HK-2 (cell line): ENCODE data around the gene THEM5.

Source experiments
- DNase-seq: peaks from one replicate; pipeline ENCODE4 v3.0.0-alpha.2; 2018; ENCODE audit not compliant: unreplicated experiment

The THEM5 gene

DNA sequence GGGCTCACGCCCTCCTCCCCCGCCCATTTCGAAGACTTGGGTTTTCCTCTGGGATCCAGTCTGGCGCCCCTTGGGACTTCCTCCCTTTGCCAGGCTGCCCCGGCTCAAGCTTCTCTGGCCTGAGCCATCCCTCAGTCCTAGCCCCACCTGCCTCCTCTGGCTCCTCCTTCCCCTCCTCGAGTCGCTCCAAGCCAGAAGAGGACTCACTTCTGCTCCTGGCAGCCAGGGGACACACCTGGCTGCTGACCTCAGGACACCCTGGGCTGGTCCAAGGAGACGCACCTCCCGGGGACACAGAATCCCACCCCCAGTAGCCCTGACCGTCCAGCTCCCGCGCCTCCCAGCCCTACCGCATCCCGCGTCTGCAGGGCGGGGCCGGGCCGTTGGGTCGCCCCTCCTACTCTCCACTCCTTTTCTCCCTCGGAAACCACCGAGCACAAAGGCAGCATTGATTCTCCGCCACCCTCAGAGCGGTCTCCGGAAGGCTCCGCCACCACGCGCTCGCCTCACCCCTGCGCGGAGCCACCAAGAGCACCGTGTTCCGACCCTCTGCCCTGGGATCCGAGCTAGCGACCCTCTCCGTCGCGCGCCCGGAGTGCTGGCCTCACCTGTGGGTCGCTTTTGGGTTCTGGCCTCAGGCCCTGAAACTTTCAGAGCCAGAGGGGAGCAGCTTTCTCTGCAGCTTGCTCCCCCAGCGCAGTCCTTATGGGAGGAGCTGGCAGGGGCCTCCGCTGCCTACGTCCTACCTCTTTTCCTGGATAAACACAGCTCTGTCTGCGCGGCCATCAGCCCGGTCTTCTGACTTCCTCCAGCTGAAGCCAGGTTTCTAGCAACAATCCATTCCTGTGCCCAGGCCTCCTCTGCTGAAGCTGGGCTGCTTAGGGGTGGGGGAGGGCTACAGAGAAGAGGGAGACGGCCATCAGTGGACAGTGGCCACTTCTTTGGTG lies 13.8 kb downstream of the THEM5 start, which contains the start of gene C2CD4D:
Gene C2CD4D (minus strand): TSS at position 364 of the 947 bp plus-strand sequence. CDS start 831 bp downstream, outside the sequence.
- no peak for DNase-seq

DNA sequence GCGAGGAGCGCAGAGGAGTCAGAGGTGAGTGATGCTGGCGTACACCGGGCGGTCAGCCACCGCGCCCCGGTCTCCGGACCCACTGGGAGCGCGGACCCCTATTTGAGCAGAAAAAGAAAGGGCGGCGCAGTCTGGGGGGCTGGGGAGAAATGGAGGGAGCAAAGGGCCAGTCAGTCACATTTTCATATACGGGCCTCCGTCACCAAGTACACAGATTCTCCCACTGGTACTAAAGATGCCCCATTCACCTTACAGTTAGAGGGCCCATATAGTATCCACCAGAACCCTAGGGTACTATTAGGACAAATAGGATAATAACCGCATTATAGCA lies 14.5 kb downstream of the THEM5 start:
- DNase-seq: no peak

DNA sequence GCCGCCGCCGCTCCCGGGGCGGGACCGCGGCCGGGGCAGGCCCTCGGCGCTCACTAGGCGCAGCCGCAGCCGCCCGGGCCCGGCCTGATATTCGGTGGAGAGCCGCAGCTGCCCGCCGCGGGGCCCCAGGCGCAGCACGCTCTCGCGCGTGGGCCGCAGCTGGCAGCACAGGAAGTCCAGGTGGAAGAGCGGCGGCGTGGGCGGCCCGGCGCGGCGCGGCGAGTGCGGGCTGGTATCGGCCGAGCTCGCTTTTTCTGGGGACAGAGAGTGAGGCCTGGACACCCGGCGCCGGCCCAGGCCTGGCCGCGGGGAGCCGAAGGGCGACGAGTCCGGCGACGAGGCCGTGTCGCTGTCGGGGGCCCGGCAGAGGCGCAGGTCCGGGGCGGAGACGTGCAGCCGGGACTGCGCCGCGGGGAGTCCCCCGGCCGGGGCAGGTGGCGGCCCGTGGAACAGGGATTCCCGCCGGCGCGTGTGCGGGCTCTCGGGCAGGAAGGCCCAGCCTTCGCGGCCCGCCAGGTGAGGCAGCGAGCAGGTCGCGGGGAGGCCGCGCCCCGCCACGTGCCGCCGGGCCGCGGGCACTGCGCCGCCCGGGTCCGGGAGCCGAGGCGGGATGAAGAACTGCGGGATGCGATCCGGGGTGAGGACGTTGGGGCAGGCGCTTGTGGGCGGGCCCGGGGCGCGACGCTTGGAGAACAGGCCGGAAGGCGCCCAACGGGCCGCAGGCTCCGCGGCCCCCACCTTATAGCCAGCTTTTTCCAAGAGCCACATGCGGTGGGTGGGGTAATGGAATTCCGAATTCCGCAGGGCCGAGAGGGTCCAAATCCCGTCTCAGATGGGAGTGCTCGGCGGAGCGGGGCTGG lies 15.1 kb downstream of the THEM5 start:
- DNase-seq: peak; percentile 38

DNA sequence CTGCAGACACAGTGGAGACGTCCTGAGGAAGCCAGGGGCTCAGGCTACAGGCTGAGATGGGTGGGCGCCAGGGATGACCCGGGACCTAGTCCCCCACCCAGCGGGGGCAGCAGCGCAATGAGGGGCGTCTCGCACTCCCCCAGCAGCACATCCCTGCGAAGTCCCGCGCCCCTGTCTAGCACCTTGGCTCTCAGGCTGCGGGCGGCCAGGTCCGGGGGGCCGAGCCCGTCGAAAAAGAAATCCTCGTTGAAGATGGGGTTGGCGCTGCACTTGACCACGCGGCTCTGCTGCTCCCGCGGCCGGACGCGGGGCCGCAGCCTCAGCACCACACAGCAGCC lies 15.7 kb downstream of the THEM5 start:
- DNase-seq: no peak

DNA sequence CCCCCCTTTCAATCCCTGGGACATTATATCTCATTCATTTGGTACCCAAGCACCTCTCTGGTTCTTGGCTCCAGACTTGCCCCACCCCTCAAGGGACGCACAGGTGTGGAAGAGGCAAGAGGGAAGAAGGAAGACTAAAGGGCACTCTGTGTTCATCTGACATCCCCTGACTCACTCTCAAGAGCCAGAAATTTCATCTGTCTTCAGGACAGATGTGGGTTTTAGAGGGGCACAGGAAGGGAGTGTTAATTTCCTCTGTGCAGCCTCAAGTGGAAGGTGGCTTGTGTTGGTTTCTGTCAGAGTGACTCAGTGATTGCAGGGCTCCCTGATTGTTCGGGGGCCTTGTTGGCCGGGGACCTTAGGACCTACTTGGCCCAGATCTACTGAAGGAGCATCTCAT lies 16.3 kb downstream of the THEM5 start:
- no peak for DNase-seq

DNA sequence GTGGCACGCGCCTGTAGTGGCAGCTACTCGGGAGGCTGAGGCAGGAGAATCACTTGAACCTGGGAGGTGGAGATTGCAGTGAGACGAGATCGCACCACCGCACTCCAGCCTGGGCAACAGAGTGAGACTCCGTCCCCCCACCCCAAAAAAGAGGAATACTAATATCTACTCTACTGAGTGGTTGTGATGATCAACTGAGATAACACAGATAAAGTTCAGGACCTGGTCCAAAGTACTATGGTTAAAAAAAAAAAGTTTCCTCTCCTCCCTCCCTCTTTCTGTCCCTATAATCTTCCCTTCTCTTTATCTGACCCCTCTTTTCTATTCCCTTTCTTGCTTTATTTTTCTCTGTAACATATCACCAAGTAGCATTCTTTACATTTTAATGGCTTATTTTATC lies 17.9 kb downstream of the THEM5 start:
- no peak for DNase-seq

DNA sequence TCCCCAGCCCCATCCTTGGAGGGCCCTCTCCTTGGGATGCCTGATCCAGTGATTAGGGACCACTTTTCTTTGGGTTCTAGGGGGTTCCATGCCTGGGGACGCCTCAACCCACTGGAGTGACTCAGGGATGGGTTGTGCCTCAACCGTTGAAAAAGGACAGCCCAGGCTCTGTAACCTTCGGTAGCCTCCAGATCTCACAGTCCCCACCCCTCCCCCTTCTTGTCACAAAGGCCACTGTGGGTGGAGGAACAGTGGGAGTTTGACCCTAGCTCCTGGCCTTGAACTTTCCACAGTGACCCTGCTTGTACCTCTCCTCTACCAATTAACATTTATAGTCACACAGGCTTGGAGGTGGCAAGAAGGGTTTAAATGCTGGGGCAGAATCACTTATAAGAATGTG lies 19.3 kb downstream of the THEM5 start:
- DNase-seq: no peak

DNA sequence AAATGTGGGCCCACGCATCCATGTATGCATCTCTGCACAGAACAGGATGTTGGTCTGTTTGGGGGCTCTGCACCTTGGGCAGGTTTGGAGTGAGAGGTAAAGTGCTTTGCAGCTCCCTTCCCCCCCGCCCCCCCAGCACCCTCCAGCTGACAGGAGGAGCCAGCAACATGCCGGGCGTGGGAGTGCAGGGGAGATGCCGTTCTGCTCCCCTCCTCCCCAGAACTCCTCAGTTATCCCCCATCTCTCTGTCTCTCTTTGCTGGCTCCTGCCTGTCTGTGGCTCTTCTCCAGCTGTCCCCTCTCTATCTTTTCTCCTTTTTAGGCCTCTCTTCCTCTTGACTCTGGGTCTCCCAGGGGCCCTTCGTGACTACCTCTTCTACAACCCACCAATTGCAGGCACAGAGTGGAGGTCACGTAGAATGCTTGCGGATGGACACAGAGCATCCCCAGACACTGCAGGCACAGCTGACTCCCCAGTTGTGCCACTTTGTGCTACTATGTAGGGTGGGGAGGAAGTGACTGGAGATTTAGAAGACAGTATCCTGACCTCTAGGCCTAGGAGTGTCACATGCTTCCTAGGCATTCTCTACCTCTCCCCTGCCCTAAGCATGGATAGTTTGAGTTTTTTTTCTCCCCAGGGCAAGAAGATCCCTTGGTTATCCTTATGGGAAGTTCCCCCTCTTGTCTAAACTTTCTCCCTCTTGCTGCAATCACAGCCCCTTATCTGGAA lies 20.2 kb downstream of the THEM5 start:
- no peak for DNase-seq

DNA sequence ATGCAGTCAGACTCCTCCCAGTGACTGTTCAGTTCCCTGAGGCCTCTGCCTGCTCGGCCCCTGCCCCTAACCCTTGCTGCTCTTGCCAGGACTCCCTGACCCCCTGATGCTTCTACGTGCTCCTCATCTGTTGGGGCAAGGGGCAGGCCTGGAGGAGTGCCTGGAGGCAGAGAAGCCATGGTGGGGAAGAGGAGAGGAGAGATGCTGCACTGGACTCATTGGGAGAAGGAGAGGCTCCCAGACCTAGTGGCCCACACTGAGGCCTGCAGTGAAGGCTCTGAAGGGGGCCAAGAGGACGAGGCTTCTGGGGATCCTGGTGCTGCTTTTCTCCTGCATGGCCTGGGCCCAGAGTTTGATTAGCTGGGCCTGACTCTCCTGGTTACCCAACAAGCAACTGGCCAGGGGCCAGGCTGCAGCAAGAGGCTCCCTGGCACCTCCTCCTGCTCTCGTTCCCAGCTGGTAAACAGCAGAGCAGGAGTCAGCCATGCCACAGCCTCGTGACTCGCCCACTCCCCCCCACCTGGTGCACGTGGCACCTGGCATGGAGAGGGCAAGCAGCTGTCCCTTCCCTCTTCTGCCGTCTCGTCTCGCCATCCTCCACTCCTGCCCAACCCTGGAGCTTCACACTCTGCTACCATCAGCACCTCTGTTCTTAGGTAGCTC lies 21.1 kb downstream of the THEM5 start:
- peak; percentile 39 for DNase-seq

DNA sequence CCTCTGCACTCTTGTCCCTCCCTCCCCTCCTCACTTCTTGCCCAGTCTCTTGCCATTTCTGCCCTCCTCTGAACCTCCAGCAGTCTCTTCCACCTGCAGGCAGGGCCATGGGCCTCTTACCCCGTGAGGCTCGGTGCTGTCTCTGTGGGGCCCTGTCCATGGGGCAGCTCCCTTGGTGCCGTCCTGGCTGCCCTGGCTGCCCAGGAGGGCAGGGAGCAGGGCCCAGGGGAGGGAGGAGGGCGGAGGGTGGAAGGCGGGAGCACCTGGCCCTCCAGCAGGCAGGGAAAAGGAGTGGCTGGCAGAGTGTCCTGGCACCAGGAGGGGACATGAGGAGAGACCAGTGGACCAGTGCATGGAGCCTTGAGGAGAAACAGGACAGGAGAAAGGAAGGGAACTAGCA lies 21.9 kb downstream of the THEM5 start, which contains the start of gene RORC:
Gene RORC (minus strand): TSS at position 198 of the 400 bp plus-strand sequence. CDS start 38 bp downstream, at position 160.
- no peak for DNase-seq

DNA sequence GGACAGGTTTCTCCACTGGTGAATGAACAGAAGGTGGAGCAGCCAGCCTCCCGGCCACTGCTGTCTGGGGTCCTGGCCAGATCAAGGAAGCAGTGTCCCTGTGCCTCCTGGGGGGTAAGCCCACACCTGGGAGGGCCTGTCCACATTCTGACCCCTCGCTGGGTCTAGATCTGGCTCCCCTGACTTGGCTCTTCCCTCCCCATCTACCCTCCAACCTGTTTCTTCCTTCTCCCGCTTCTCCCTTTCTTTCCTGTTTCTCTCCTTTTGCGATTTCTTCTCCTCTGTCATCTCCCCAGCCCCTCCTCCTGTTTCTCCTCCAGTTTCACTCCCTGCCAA lies 22.3 kb downstream of the THEM5 start:
- no peak for DNase-seq

DNA sequence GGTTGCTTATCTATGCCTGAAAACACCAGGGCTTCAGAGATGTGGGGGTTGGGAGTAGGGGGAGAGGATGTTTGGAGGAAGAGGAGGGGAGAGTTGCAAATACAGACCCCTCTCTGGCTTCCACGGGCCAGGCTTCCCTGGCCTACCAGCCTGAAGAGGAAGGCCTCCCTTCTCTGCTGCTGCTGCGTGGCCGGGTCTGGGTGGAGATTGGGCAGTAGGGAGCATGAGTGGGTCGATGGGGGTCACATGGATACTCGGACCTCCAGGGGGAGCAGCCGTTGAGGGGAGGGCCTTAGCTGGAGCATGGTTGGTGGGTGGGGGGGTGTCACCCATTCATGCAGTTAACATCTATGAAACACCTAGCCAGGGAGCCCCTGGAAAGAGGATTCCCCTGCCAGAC lies 23.5 kb downstream of the THEM5 start:
- DNase-seq: no peak

DNA sequence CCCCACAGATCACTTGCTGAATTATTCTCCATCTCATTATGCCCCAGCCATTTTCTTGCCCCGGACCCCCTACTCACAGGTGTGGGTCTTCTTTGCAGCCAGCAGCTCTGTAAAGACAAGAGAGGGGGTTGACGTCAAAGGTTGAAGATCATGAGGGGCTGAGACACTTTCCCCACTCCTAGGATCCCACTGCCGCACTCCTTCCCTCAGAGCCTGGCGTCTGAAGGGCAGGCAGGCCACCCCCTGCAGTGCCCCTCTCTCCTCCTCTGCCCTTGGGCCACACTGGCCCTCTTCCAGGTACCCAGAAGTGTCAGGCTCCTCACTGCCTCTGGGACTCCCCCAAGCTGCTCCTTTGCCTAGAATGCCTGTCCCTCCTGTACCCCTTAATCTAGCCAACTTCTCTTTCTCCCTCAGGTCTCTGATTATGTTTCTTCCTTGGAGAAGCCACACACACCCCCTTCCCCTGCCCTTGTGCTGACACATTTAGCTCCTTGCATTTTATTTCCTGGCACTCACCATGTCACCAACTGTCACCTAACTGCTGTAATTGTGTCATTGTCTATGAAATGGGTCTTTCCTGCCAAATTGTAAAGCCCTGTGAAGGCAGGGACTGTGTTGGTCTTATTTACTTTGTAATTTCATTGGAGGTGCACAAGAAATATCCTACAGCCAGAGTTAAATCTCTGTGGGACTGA lies 24.0 kb downstream of the THEM5 start:
- DNase-seq: no peak

DNA sequence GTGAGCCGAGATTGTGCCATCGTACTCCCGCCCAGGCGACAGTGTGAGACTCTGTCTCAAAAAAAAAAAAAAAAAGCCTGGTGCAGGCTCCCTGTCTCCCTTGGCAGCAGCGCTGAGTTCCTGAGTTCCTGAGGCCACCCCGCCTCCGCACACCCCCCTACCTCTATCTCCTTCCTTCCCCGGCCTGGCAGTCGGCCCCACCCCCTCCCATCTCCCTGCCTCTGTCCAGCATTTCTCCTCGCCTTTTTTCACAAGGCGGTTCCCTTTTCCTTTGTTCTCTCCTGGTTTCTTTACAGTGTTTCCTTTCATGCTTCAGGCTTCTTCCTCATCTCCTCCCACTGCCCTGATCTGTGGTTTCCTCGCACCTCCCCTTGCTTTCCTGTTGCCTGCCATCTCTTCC lies 24.6 kb downstream of the THEM5 start:
- peak; percentile 37 for DNase-seq

DNA sequence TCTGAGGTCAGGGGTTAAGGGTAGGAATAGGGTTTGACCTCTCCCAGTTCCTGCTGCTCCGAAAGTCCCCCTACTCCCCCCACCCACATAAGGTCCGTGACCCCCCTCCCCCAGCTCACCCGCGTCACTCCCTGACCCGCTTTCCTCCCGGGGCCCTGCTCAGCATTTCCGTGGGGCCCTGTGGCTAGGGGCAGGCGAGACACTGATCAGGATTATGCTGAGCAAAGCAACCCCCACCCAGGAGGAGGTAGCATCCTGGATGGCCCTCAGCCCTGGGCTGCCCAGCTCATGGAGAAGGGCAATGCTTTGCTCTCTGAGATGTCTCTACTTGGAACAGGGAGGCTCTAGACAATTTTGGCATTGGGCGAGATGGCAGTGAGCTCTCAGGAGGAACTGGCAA lies 25.7 kb downstream of the THEM5 start:
- DNase-seq: no peak

DNA sequence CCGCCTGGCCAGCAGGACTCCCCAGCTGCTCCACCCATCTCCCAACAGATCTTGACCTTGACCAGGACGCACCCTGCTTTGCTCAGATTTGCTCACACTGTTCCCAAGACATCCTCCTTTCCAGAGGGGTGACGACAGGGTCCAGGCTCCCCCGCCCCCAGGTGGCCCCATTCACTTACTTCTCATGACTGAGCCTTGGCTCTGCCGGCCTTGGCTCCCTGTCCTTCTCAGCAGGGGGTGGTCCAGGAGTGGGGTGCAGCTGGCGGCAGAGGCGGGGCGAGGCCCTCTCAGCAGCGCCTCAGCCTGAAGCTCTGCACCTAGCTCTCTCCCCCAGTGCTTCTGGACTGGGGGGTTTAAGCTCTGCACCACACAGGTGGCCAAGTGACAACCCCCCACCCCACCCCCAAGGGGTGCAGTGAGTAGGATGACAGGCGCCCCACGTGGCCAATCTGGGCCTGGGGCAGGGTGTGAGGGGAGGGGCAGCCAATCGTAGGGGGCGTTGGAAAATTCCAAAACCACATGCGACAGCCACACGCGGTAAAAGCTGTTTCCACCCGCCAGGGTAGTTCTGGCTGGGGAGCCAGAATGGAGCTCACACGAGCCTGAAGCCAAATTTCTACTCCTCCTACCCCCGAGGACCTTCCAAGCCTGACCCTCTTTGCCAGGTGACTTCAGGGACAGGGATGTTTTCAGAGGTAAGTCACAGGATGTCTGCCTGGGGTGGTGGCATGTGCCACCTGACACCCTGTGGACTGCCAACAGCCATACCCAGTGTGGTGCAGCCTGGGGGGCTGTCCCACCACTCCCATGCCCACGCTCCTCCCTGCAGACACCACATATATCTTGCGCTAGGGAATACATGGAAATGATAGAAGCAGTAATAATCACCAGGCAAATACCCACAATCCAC lies 27.5 kb downstream of the THEM5 start:
- no peak for DNase-seq

DNA sequence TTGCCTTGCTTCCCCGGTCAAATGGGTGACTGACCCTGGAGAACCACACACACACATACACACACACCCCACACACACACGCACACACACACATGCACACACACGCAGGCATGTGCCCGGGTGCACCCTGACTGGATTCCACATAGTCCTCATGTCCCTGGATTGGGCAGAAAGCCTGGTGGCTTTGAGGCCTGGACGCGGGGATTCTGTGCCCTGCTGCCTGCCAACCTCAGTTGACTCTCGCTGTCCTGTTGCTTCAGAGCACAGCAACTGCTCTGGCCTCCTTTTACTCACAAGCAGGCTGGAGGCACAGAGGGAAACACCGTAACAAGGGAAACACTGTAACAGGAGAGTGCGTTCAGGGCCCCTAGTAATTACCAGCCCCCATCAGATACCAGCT lies 28.3 kb downstream of the THEM5 start:
- no peak for DNase-seq

DNA sequence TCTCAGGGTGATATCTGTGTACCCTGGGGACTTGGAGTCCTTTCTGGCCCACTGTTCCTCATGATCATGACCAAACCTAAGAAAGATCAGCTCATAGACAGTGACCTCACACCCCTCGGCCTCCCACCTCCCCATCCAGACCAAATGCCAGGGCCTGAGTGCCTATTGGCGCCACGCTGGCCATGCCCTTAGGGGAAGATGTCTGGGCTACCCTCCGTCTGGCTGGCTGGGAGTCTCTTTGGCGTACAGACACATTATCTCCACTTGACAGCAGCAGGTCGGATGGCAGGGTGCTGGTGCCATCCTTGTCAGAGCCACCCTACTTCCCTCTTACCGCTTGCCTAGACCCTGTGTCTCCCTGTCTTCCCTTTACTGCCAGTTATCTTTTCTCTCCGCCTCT lies 30.3 kb downstream of the THEM5 start:
- no peak for DNase-seq

DNA sequence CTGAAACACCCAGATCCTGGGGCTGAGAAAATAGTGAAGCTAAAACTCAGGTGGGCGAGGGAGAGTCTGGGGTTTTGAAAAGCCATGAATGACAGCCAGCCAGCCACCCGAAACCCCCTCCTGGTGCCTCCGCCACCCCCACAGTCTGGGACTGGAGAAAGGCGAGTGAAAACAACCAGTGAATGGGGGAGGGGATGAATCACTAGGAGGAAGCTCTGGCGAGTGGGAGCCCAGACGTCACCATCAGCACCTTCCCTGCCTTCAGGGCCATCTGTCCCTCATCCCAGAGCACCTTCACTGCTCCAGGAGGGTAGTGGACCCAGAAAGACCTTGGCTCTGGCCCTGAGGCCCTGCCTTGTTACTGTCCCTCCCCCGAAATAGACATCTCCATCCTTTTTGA lies 31.1 kb downstream of the THEM5 start:
- DNase-seq: no peak

DNA sequence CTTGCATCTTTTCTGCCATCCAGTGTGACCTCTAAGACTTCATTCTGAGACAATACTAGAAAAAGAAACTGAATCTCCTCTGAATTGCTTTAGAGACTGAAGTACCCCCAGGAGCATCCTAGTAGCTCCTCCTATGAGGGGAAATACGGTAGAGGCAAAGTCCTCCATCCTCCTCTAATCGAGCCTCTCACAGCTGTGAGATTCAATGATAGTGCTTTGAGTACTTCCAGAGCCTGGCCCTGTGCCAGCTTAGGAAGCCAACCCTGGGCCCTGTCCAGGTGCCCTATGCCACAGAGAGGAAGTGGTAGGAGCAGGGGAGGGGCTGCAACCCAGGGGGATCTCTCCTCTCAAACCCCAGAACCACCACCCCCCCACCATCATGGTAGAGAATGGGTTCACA lies 32.6 kb downstream of the THEM5 start:
- no peak for DNase-seq
